Skeletal muscle tissue (tissue), 4 donors: ENCODE measurements around the gene EID2. TPM values are rescaled to one million over a fixed set of nuclear protein-coding genes. Genes with fewer than 3 reads are reported as not detected.

Experiments
- H3K27ac ChIP-seq: one replicate; pipeline ENCODE4 v1.7.0; 2013; ENCODE audit warnings: mild to moderate bottlenecking, low read depth, low read length, inconsistent platforms
- H3K27me3 ChIP-seq, 3 donors: one replicate each; pipeline ENCODE4 v1.7.0; 2013; ENCODE audit warnings: low read length in 3 of 3; ENCODE audit not compliant: control insufficient read depth in 3 of 3, insufficient read depth in 3 of 3
- H3K36me3 ChIP-seq, 3 donors: one replicate each; pipeline ENCODE4 v1.7.0; 2013; ENCODE audit warnings: low read length in 3 of 3; ENCODE audit not compliant: control insufficient read depth in 3 of 3, insufficient read depth in 3 of 3
- H3K4me1 ChIP-seq, 3 donors: one replicate each; pipeline ENCODE4 v1.7.0; 2013; ENCODE audit warnings: low read length in 3 of 3, mild to moderate bottlenecking in 3 of 3; ENCODE audit not compliant: control insufficient read depth in 3 of 3, insufficient read depth in 3 of 3
- H3K4me3 ChIP-seq, 3 donors: one replicate each; pipeline ENCODE4 v1.7.0; 2013; ENCODE audit warnings: low read length in 3 of 3
- H3K9ac ChIP-seq, 3 donors: one replicate each; pipeline ENCODE4 v1.7.0; 2013; ENCODE audit warnings: low read length in 3 of 3, mild to moderate bottlenecking in 3 of 3, moderate library complexity in 2 of 3, low read depth in 1 of 3
- H3K9me3 ChIP-seq, 3 donors: one replicate each; pipeline ENCODE4 v1.7.0; 2013; ENCODE audit warnings: low read length in 3 of 3; ENCODE audit not compliant: control insufficient read depth in 3 of 3
- total RNA-seq: library from RNA; depleted of rRNA; stranded (reverse); fragments of >200 nt; gene quantifications from one replicate; pipeline ENCODE4 v1.2.3, GENCODE V29; 2014
- donor health status: Osteomylitis.

EID2 gene
- total RNA-seq, result 6.8 TPM

GRCh38 chr19:39539518-39540332 is at the start of gene EID2:
TSS of gene EID2 (minus strand) at chr19:39540161. CDS start at chr19:39540079, 82 bp downstream.
- Histone ChIP-seq H3K4me1 (peaks cover 8 to 13% (median 8%) of the 10 kb centered on the region in 3 donors), H3K9me3 (no peaks in the 10 kb centered on the region), H3K36me3 (no peaks in the 10 kb centered on the region), H3K27me3 (no peaks in the 10 kb centered on the region), H3K27ac (peak within 1 kb of the TSS; percentile 84), H3K4me3 (peak within 1 kb of the TSS; percentile 78 to 93 (median 88)), H3K9ac (peak within 1 kb of the TSS; percentile 81 to 95 (median 88))

- H3K4me1 ChIP-seq, result no peaks in the 10 kb centered on the region
- no peak overlapping the region for H3K4me3 ChIP-seq
- no peaks in the 10 kb centered on the region for H3K36me3 ChIP-seq
- no peak overlapping the region for H3K9ac ChIP-seq
- no peak overlapping the region for H3K27ac ChIP-seq
- peaks cover 3 to 5% (median 3%) of the 10 kb centered on the region in 3 donors for H3K27me3 ChIP-seq
- no peaks in the 10 kb centered on the region for H3K9me3 ChIP-seq
Measured at GRCh38 chr19:39588066-39588465, 48.1 kb upstream of the EID2 start.

- H3K27me3 ChIP-seq, result peaks cover 3 to 5% (median 3%) of the 10 kb centered on the region in 3 donors
Measured at GRCh38 chr19:39587496-39587895, 47.5 kb upstream of the EID2 start.

GRCh38 chr19:39582891-39583625 is 43.1 kb upstream of the EID2 start:
- Histone ChIP-seq H3K27me3 (peaks cover 5 to 12% (median 10%) of the 10 kb centered on the region in 3 donors), H3K4me3 (no peak overlapping the region), H3K36me3 (no peaks in the 10 kb centered on the region), H3K9me3 (no peaks in the 10 kb centered on the region), H3K27ac (no peak overlapping the region), H3K9ac (no peak overlapping the region), H3K4me1 (no peaks in the 10 kb centered on the region)

More at GRCh38 chr19:39587496-39587895, 47.5 kb upstream of the EID2 start:
- no peak overlapping the region for H3K27ac ChIP-seq
- no peak overlapping the region for H3K4me3 ChIP-seq
- H3K9me3 ChIP-seq, result no peaks in the 10 kb centered on the region
- no peak overlapping the region for H3K9ac ChIP-seq
- H3K36me3 ChIP-seq, result no peaks in the 10 kb centered on the region
- no peaks in the 10 kb centered on the region for H3K4me1 ChIP-seq

GRCh38 chr19:39582442-39582841 is 42.5 kb upstream of the EID2 start:
- Histone ChIP-seq H3K9me3 (no peaks in the 10 kb centered on the region), H3K36me3 (no peaks in the 10 kb centered on the region), H3K27me3 (peaks cover 5 to 12% (median 10%) of the 10 kb centered on the region in 3 donors), H3K27ac (no peak overlapping the region), H3K4me1 (no peaks in the 10 kb centered on the region), H3K9ac (no peak overlapping the region), H3K4me3 (no peak overlapping the region)

GRCh38 chr19:39568604-39569003 is 28.6 kb upstream of the EID2 start:
- H3K4me1 ChIP-seq, result no peaks in the 10 kb centered on the region
- H3K27ac ChIP-seq, result no peak overlapping the region
- no peaks in the 10 kb centered on the region for H3K36me3 ChIP-seq
- H3K27me3 ChIP-seq, result peaks cover 0 to 11% (median 3%) of the 10 kb centered on the region in 3 donors
- H3K9ac ChIP-seq, result no peak overlapping the region
- H3K4me3 ChIP-seq, result no peak overlapping the region
- H3K9me3 ChIP-seq, result peaks cover 0 to 3% (median 0%) of the 10 kb centered on the region in 3 donors

- Histone ChIP-seq H3K9me3 (no peaks in the 10 kb centered on the region), H3K27me3 (peaks cover 0 to 11% (median 3%) of the 10 kb centered on the region in 3 donors), H3K36me3 (no peaks in the 10 kb centered on the region), H3K27ac (no peak overlapping the region), H3K9ac (no peak overlapping the region), H3K4me1 (no peaks in the 10 kb centered on the region), H3K4me3 (no peak overlapping the region)
Measured at GRCh38 chr19:39566064-39566463, 26.1 kb upstream of the EID2 start.

- Histone ChIP-seq H3K4me1 (peaks cover 0 to 4% (median under 1%) of the 10 kb centered on the region in 3 donors), H3K36me3 (no peaks in the 10 kb centered on the region), H3K4me3 (no peak overlapping the region)
Measured at GRCh38 chr19:39563408-39563807, 23.4 kb upstream of the EID2 start.

GRCh38 chr19:39558624-39559117 is 18.7 kb upstream of the EID2 start:
- Histone ChIP-seq H3K36me3 (no peaks in the 10 kb centered on the region), H3K4me3 (no peak overlapping the region), H3K27ac (no peak overlapping the region), H3K9ac (no peak overlapping the region), H3K4me1 (peaks cover 4 to 12% (median 8%) of the 10 kb centered on the region in 3 donors), H3K27me3 (no peaks in the 10 kb centered on the region), H3K9me3 (no peaks in the 10 kb centered on the region)

More at GRCh38 chr19:39563408-39563807, 23.4 kb upstream of the EID2 start:
- no peaks in the 10 kb centered on the region for H3K9me3 ChIP-seq
- no peak overlapping the region for H3K9ac ChIP-seq
- peaks cover 0 to 4% (median 0%) of the 10 kb centered on the region in 3 donors for H3K27me3 ChIP-seq
- H3K27ac ChIP-seq, result no peak overlapping the region
